GM12878 (cell line): ENCODE measurements around the gene ONECUT2. TPM values are rescaled to one million over a fixed set of nuclear protein-coding genes. Genes with fewer than 3 reads are reported as not detected.

Source experiments
- ATAC-seq: fragments of 200-7000 bp; cut with Tn5 transposase; 3 replicates; pipeline ENCODE4 v1.9.1; 2020; ENCODE audit warnings: mild to moderate bottlenecking, moderate library complexity
- BruUV-seq: library from RNA; stranded (reverse); fragments of 400-500 nt; replicated peaks from 2 replicates; lab custom pipeline; 2021; lab: Mats Ljungman, UMichigan
- CTCF ChIA-PET: fragments of 300-600 bp; sonication (Branson Sonifier 250); formaldehyde crosslinking; extraction: SDS; loops from one replicate; lab custom pipeline; 2021; ENCODE audit warnings: inconsistent platforms; lab: Yijun Ruan, JAX
- POLR2A ChIA-PET: fragments of 350-600 bp; formaldehyde crosslinking; extraction: SDS; loops from one replicate; lab custom pipeline; 2021; ENCODE audit warnings: inconsistent platforms; lab: Charles Lee
- RAD21 ChIA-PET: fragments of 300-600 bp; sonication (Branson Sonifier 250); formaldehyde crosslinking; loops from one replicate; lab custom pipeline; 2023; ENCODE audit warnings: antibody characterized with exemption; ENCODE audit not compliant: unreplicated experiment; lab: Charles Lee
- SMC1A ChIA-PET: fragments of 300-600 bp; sonication (Branson Sonifier 250); formaldehyde crosslinking; loops from one replicate; lab custom pipeline; 2023; ENCODE audit not compliant: unreplicated experiment, uncharacterized antibody; lab: Charles Lee
- DNase-seq: peaks from one replicate; pipeline ENCODE4 v3.0.0-alpha.2; 2011; ENCODE audit warnings: low read depth, low spot score
- FAIRE-seq: peaks from 3 replicates; lab custom pipeline; 2011; peaks lifted over from hg19 to GRCh38; lab: Jason Lieb, UNC
- H2AFZ ChIP-seq: 2 replicates; pipeline ENCODE4 v1.6.0; 2011; ENCODE audit warnings: low read depth, low read length, control low read depth; ENCODE audit not compliant: control insufficient read depth
- H3K27ac ChIP-seq: 2 replicates; pipeline ENCODE4 v1.5.1; 2011; ENCODE audit warnings: control low read depth; ENCODE audit not compliant: control insufficient read depth, insufficient read depth
- H3K27me3 ChIP-seq, 2 experiments: replicated peaks in 1 of 2; 2 replicates each; pipeline versions ENCODE4 v1.6.0 to v1.6.1; 2011; ENCODE audit warnings: low read length in 1 of 2; ENCODE audit not compliant: control insufficient read depth in 2 of 2, insufficient read depth in 2 of 2
- H3K36me3 ChIP-seq, 2 experiments: 2 replicates each; pipeline ENCODE4 v1.5.1; 2011; ENCODE audit warnings: low read length in 1 of 2; ENCODE audit not compliant: control insufficient read depth in 2 of 2, insufficient read depth in 2 of 2
- H3K4me1 ChIP-seq: 2 replicates; pipeline ENCODE4 v1.6.1; 2011; ENCODE audit warnings: mild to moderate bottlenecking, low read length, moderate library complexity, mixed read lengths; ENCODE audit not compliant: control insufficient read depth, insufficient read depth
- H3K4me2 ChIP-seq: 2 replicates; pipeline ENCODE4 v1.6.0; 2011; ENCODE audit warnings: control low read depth; ENCODE audit not compliant: control insufficient read depth, insufficient read depth
- H3K4me3 ChIP-seq: fragments of 200-600 bp; sonication (generic); 2 replicates; pipeline ENCODE4 v1.5.1; 2016
- H3K79me2 ChIP-seq: 2 replicates; pipeline ENCODE4 v1.6.0; 2011; ENCODE audit warnings: low read length; ENCODE audit not compliant: control insufficient read depth, insufficient read depth
- H3K9ac ChIP-seq: 2 replicates; pipeline ENCODE4 v1.8.0; 2011; ENCODE audit warnings: low read length, control low read depth, mixed read lengths; ENCODE audit not compliant: control insufficient read depth, insufficient read depth
- H3K9me3 ChIP-seq: replicated peaks from 3 replicates; pipeline ENCODE4 v1.5.1; 2011; ENCODE audit warnings: mild to moderate bottlenecking, low read length; ENCODE audit not compliant: control insufficient read depth, insufficient read depth
- H4K20me1 ChIP-seq: 2 replicates; pipeline ENCODE4 v1.6.0; 2011; ENCODE audit not compliant: control insufficient read depth, insufficient read depth
- CEBPB ChIP-seq, 2 experiments: fragments of 150-350 bp in 1 of 2; IDR thresholded peaks; 2 replicates each; pipeline ENCODE4 v1.6.1; 2012 to 2014; ENCODE audit warnings: low read depth in 2 of 2, low read length in 2 of 2, borderline replicate concordance in 1 of 2, inconsistent platforms in 1 of 2
- CEBPZ ChIP-seq: fragments of 150-350 bp; IDR thresholded peaks from 2 replicates; pipeline ENCODE4 v1.6.1; 2016; ENCODE audit warnings: low read depth, low read length
- E4F1 ChIP-seq: fragments of 450-650 bp; IDR thresholded peaks from 2 replicates; pipeline ENCODE4 v1.6.1; 2018; ENCODE audit warnings: borderline replicate concordance, mild to moderate bottlenecking; ENCODE audit not compliant: partially characterized antibody
- ETV6 ChIP-seq, 2 experiments: fragments of 450-650 bp in 1 of 2; IDR thresholded peaks in 1 of 2; conservative IDR thresholded peaks in 1 of 2; 2 replicates each; pipeline ENCODE4 v1.6.1; 2014; ENCODE audit warnings: antibody characterized with exemption in 1 of 2, borderline replicate concordance in 1 of 2, low read depth in 1 of 2, mild to moderate bottlenecking in 1 of 2, moderate library complexity in 1 of 2
- FOXK2 ChIP-seq: fragments of 450-650 bp; IDR thresholded peaks from 2 replicates; pipeline ENCODE4 v1.6.1; 2017; ENCODE audit warnings: mild to moderate bottlenecking, moderate library complexity
- MEF2B ChIP-seq: fragments of 450-650 bp; IDR thresholded peaks from 2 replicates; pipeline ENCODE4 v1.6.1; 2018; ENCODE audit warnings: mild to moderate bottlenecking, moderate library complexity; ENCODE audit not compliant: partially characterized antibody, poor library complexity, severe bottlenecking
- NFYB ChIP-seq: IDR thresholded peaks from 2 replicates; pipeline ENCODE4 v1.6.1; 2011; ENCODE audit warnings: low read depth, mild to moderate bottlenecking, low read length, improper control_type of control experiment, moderate library complexity; ENCODE audit not compliant: insufficient read depth
- ZNF274 ChIP-seq: IDR thresholded peaks from one replicate; pipeline ENCODE4 v1.8.0; 2011; ENCODE audit not compliant: insufficient read length, insufficient read depth
- WGBS: methylation state at CpG from one replicate; pipeline ENCODE4 v1.1.6; 2016; ENCODE audit warnings: low lambda C conversion rate; ENCODE audit not compliant: insufficient replicate concordance, insufficient coverage; ENCODE audit errors: missing lambda C conversion rate; 5-methylcytosine and 5-hydroxymethylcytosine counted together
- in situ Hi-C: fragments of 300-500 bp; cut with MboI; formaldehyde crosslinking; loops from 9 replicates; pipeline ENCODE4 v1.14.3; 2018; ENCODE audit warnings: mixed read lengths
- intact Hi-C: fragments of 100-400 bp; cut with micrococcal nuclease; formaldehyde crosslinking; loops from one replicate; pipeline ENCODE4 v1.14.2; 2022; ENCODE audit not compliant: unreplicated experiment
- polyA plus RNA-seq, 11 experiments: library from polyadenylated mRNA; depleted of rRNA in 4 of 11; unstranded in 6 of 11; stranded (reverse) in 5 of 11; fragments of >200 nt; fragmentation: Nextera tagmentation in 4 of 11; fragmentation: Illumina TruSeq in 1 of 11; extraction: Ambion mirVana in 4 of 11; extraction: Trizol in 1 of 11; gene quantifications; 1 replicate in 1 of 11; 2 replicates in 10 of 11; pipeline versions ENCODE4 v1.2.1 to v1.2.3, GENCODE V29; 2011 to 2016; ENCODE audit warnings: inconsistent platforms in 2 of 11, missing spikeins in 2 of 11, low read depth in 1 of 11
- total RNA-seq, 4 experiments: library from RNA; depleted of rRNA in 3 of 4; stranded (reverse); fragments of >200 nt in 3 of 4; fragmentation: Illumina TruSeq in 1 of 4; extraction: Trizol in 1 of 4; gene quantifications; 2 replicates each; pipeline versions ENCODE4 v1.2.1 to v1.2.3, GENCODE V29; 2013 to 2021
- TF ChIP-seq, protein P1 (sequence below): IDR thresholded peaks from 2 replicates; pipeline ENCODE4 v1.6.1; 2012; ENCODE audit warnings: improper control_type of control experiment, low read depth, low read length; ENCODE audit not compliant: insufficient replicate concordance

The ONECUT2 gene
- total and polyA plus RNA-seq, 10 of the 15 experiments (the other 5 are each of a cell fraction or from before 2014, with no cell fraction given) = 0.01 to 0.03 TPM; not detected in 8

DNA sequence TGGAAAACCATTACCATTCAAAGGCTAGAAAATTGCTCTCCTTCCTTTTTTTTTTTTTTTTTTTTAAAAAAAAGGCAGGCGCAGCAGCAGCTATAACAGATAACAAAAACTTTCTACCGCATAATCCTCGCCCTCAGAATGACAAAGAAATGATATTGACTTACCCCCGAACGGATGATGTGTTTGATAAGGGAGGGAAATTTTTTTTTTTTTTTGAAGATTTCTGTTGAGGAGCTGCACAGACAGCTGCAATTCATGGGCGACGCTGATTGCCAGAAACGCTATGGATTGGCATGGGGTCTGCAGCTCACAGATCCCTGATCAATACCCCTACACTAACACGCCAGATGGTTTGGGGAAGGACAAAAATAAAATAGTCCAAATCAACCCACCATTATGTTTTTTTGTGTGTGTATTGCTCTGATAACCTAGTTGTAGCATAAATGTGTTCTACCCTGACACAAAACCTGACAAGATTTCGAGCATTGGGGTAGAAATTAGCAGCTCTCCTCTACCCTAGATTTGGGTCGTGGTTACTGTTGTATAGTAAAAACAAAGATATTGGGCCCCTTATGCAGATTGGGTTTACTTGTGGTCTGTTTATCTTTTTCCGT lies 3.6 kb upstream of the ONECUT2 start (continued):
- TF ChIP-seq CEBPZ = no peak

DNA sequence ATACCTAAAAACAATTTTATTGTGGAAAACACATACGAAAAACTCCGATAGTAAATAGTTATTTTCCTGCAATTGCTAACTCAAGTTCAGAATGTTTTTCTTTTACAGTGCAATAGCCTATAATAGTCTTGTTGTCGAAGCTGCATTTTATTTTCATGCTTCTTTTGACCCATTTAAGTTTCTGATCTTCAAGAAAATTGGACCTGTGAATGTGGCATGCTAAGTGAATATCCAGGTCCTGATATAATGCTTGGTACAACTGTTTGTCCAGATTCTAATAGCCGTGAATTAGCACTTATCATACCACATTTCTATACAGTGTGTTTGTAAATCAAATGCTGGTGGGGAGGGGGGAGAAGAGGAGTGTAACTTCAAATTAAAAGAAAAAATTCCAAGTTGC lies 3.0 kb upstream of the ONECUT2 start:
- H3K4me3 ChIP-seq = no peak overlapping the region
- WGBS = 2% methylated on average over 4 of the region's 4 CpGs
- ChIA-PET POLR2A (no interaction called here), RAD21 (no interaction called here), CTCF (interaction anchor here (0.7 kb wide), 1 partner anchor 25 kb away, joined by 5 read pairs; no protein-coding TSS in a partner anchor), SMC1A (no interaction called here)
- no peak for ATAC-seq
- no peak overlapping the region for H2AFZ ChIP-seq
- intact Hi-C loops = no loop called here
- H3K9me3 ChIP-seq = peaks cover 41% of the 10 kb centered on the region; the same call in 2 of the 3 replicates
- BruUV-seq = no TSS peak
- H3K36me3 ChIP-seq = no peaks in the 10 kb centered on the region
- in situ Hi-C loops = no loop called here
- peaks cover 3 to 14% of the 10 kb centered on the region in 2 experiments for H3K27me3 ChIP-seq
- no peak for FAIRE-seq
- H3K79me2 ChIP-seq = no peaks in the 10 kb centered on the region
- no peak for DNase-seq
- H3K9ac ChIP-seq = no peak overlapping the region
- H3K4me2 ChIP-seq = no peak overlapping the region
- H3K27ac ChIP-seq = no peak overlapping the region
- H4K20me1 ChIP-seq = no peaks in the 10 kb centered on the region
- H3K4me1 ChIP-seq = no peaks in the 10 kb centered on the region
- TF ChIP-seq, protein P1, sequence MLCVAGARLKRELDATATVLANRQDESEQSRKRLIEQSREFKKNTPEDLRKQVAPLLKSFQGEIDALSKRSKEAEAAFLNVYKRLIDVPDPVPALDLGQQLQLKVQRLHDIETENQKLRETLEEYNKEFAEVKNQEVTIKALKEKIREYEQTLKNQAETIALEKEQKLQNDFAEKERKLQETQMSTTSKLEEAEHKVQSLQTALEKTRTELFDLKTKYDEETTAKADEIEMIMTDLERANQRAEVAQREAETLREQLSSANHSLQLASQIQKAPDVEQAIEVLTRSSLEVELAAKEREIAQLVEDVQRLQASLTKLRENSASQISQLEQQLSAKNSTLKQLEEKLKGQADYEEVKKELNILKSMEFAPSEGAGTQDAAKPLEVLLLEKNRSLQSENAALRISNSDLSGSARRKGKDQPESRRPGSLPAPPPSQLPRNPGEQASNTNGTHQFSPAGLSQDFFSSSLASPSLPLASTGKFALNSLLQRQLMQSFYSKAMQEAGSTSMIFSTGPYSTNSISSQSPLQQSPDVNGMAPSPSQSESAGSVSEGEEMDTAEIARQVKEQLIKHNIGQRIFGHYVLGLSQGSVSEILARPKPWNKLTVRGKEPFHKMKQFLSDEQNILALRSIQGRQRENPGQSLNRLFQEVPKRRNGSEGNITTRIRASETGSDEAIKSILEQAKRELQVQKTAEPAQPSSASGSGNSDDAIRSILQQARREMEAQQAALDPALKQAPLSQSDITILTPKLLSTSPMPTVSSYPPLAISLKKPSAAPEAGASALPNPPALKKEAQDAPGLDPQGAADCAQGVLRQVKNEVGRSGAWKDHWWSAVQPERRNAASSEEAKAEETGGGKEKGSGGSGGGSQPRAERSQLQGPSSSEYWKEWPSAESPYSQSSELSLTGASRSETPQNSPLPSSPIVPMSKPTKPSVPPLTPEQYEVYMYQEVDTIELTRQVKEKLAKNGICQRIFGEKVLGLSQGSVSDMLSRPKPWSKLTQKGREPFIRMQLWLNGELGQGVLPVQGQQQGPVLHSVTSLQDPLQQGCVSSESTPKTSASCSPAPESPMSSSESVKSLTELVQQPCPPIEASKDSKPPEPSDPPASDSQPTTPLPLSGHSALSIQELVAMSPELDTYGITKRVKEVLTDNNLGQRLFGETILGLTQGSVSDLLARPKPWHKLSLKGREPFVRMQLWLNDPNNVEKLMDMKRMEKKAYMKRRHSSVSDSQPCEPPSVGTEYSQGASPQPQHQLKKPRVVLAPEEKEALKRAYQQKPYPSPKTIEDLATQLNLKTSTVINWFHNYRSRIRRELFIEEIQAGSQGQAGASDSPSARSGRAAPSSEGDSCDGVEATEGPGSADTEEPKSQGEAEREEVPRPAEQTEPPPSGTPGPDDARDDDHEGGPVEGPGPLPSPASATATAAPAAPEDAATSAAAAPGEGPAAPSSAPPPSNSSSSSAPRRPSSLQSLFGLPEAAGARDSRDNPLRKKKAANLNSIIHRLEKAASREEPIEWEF = no peak
- no peak for TF ChIP-seq FOXK2
- no peak for TF ChIP-seq MEF2B
- TF ChIP-seq ETV6 (conservative IDR thresholded peaks at IDR 0.05 in 1 of 2, IDR thresholded peaks at IDR 0.05 in 1 of 2; ENCODE audit: borderline replicate concordance in 1 of 2, low read depth in 1 of 2) = no peak
- no peak for TF ChIP-seq NFYB
- TF ChIP-seq ZNF274 = no peak
- TF ChIP-seq CEBPB (IDR thresholded peaks at IDR 0.05; ENCODE audit: borderline replicate concordance in 1 of 2, low read depth in 2 of 2, low read length in 2 of 2) = no peak
- no peak for TF ChIP-seq E4F1
